IMR-90 (cell line): ENCODE measurements around the gene FAM124B. TPM values are rescaled to one million over a fixed set of nuclear protein-coding genes. Genes with fewer than 3 reads are reported as not detected.

Experiments
- ATAC-seq: fragments of 200-7000 bp; cut with Tn5 transposase; 2 replicates; pipeline ENCODE4 v1.9.1; 2020; ENCODE audit warnings: low read depth, mild to moderate bottlenecking, moderate library complexity
- BruUV-seq: library from RNA; stranded (reverse); fragments of 400-500 nt; replicated peaks from 2 replicates; lab custom pipeline; 2021; lab: Mats Ljungman, UMichigan
- CTCF ChIA-PET: fragments of 300-600 bp; formaldehyde crosslinking; extraction: SDS; loops from one replicate; lab custom pipeline; 2021; ENCODE audit warnings: antibody characterized with exemption; lab: Yijun Ruan, JAX
- POLR2A ChIA-PET: fragments of 300-600 bp; sonication (Branson Sonifier 250); formaldehyde crosslinking; loops from one replicate; lab custom pipeline; 2022; ENCODE audit warnings: antibody characterized with exemption; ENCODE audit not compliant: unreplicated experiment; lab: Charles Lee
- DNase-seq: peaks from one replicate; pipeline ENCODE4 v3.0.0; 2013
- H2AFZ ChIP-seq: replicated peaks from 2 replicates; pipeline ENCODE3; 2013; ENCODE audit warnings: low read length, mild to moderate bottlenecking; ENCODE audit not compliant: poor library complexity
- H2AK5ac ChIP-seq: 2 replicates; pipeline ENCODE4 v1.6.1; 2013; ENCODE audit warnings: low read depth, low read length, inconsistent platforms
- H2AK9ac ChIP-seq: replicated peaks from 2 replicates; pipeline ENCODE3; 2013; ENCODE audit warnings: mild to moderate bottlenecking, low read depth, low read length, moderate library complexity; ENCODE audit not compliant: poor library complexity
- H2BK120ac ChIP-seq: 2 replicates; pipeline ENCODE4 v1.6.1; 2013; ENCODE audit warnings: low read depth, low read length, inconsistent platforms
- H2BK15ac ChIP-seq: 3 replicates; pipeline ENCODE4 v1.6.1; 2013; ENCODE audit warnings: low read depth, low read length, inconsistent platforms
- H2BK20ac ChIP-seq: 2 replicates; pipeline ENCODE4 v1.6.1; 2013; ENCODE audit warnings: low read depth, mild to moderate bottlenecking, inconsistent platforms, low read length, moderate library complexity
- H2BK5ac ChIP-seq: 2 replicates; pipeline ENCODE4 v1.6.1; 2013; ENCODE audit warnings: mild to moderate bottlenecking, low read depth, low read length, inconsistent platforms; ENCODE audit not compliant: poor library complexity, severe bottlenecking
- H3K14ac ChIP-seq: replicated peaks from 2 replicates; pipeline ENCODE4 v1.6.1; 2013; ENCODE audit warnings: low read depth, low read length, inconsistent platforms
- H3K18ac ChIP-seq: 2 replicates; pipeline ENCODE4 v1.6.1; 2013; ENCODE audit warnings: low read depth, low read length, control low read depth
- H3K23ac ChIP-seq: 2 replicates; pipeline ENCODE4 v1.6.1; 2013; ENCODE audit warnings: low read depth, low read length, inconsistent platforms
- H3K27ac ChIP-seq: 2 replicates; pipeline ENCODE4 v1.5.1; 2013; ENCODE audit warnings: mild to moderate bottlenecking, control low read depth, low read length; ENCODE audit not compliant: insufficient read depth
- H3K27me3 ChIP-seq: 2 replicates; pipeline ENCODE4 v1.6.1; 2013; ENCODE audit warnings: low read length; ENCODE audit not compliant: control insufficient read depth, insufficient read depth
- H3K36me3 ChIP-seq: 2 replicates; pipeline ENCODE4 v1.6.1; 2013; ENCODE audit warnings: low read length, mixed read lengths; ENCODE audit not compliant: control insufficient read depth, insufficient read depth
- H3K4ac ChIP-seq: 2 replicates; pipeline ENCODE4 v1.6.1; 2013; ENCODE audit warnings: low read depth, low read length, inconsistent platforms
- H3K4me1 ChIP-seq: 2 replicates; pipeline ENCODE4 v1.6.1; 2013; ENCODE audit warnings: low read length, mixed read lengths; ENCODE audit not compliant: control insufficient read depth, insufficient read depth
- H3K4me2 ChIP-seq: 2 replicates; pipeline ENCODE4 v1.6.1; 2013; ENCODE audit warnings: low read depth, mild to moderate bottlenecking, control low read depth, low read length, moderate library complexity
- H3K4me3 ChIP-seq: 2 replicates; pipeline ENCODE4 v1.5.1; 2013; ENCODE audit warnings: low read depth, mild to moderate bottlenecking, control low read depth, low read length, moderate library complexity; ENCODE audit not compliant: insufficient read depth
- H3K56ac ChIP-seq: 2 replicates; pipeline ENCODE4 v1.6.1; 2013; ENCODE audit warnings: low read length, inconsistent platforms; ENCODE audit not compliant: insufficient read depth; ENCODE audit errors: extremely low read depth
- H3K79me1 ChIP-seq, 2 experiments: 2 replicates each; pipeline ENCODE4 v1.6.1; 2013; ENCODE audit warnings: low read length in 2 of 2, inconsistent platforms in 1 of 2, low read depth in 1 of 2
- H3K9ac ChIP-seq: 2 replicates; pipeline ENCODE4 v1.6.1; 2013; ENCODE audit warnings: low read depth, low read length, control low read depth
- H3K9me1 ChIP-seq: 2 replicates; pipeline ENCODE4 v1.6.1; 2013; ENCODE audit warnings: low read length, inconsistent platforms; ENCODE audit not compliant: insufficient read depth
- H3K9me3 ChIP-seq: 2 replicates; pipeline ENCODE4 v1.6.1; 2013; ENCODE audit warnings: low read length; ENCODE audit not compliant: control insufficient read depth, insufficient read depth
- H4K20me1 ChIP-seq: 2 replicates; pipeline ENCODE4 v1.6.1; 2013; ENCODE audit warnings: low read length, inconsistent platforms; ENCODE audit not compliant: insufficient read depth
- H4K5ac ChIP-seq: 2 replicates; pipeline ENCODE4 v1.6.1; 2013; ENCODE audit warnings: mild to moderate bottlenecking, low read depth, low read length, control low read depth
- H4K8ac ChIP-seq, 2 experiments: 2 replicates each; pipeline ENCODE4 v1.6.1; 2013; ENCODE audit warnings: low read depth in 2 of 2, low read length in 2 of 2, control low read depth in 1 of 2, inconsistent platforms in 1 of 2
- H4K91ac ChIP-seq: 2 replicates; pipeline ENCODE4 v1.6.1; 2013; ENCODE audit warnings: low read depth, low read length, inconsistent platforms; ENCODE audit not compliant: insufficient read depth
- BHLHE40 ChIP-seq: fragments of 150-350 bp; IDR thresholded peaks from 2 replicates; pipeline ENCODE4 v1.6.1; 2016; ENCODE audit warnings: mild to moderate bottlenecking, low read depth, low read length
- CEBPB ChIP-seq: IDR thresholded peaks from 2 replicates; pipeline ENCODE4 v1.6.1; 2012; ENCODE audit warnings: low read depth, low read length, improper control_type of control experiment
- CHD1 ChIP-seq: IDR thresholded peaks from 2 replicates; pipeline ENCODE4 v1.6.1; 2012; ENCODE audit warnings: low read depth, low read length, improper control_type of control experiment
- FOS ChIP-seq: fragments of 150-350 bp; IDR thresholded peaks from 2 replicates; pipeline ENCODE4 v1.6.1; 2016; ENCODE audit warnings: low read depth, low read length
- MAFK ChIP-seq: IDR thresholded peaks from 2 replicates; pipeline ENCODE4 v1.6.1; 2012; ENCODE audit warnings: low read depth, low read length, improper control_type of control experiment
- MAZ ChIP-seq: IDR thresholded peaks from 2 replicates; pipeline ENCODE4 v1.6.1; 2012; ENCODE audit warnings: low read depth, mild to moderate bottlenecking, low read length, improper control_type of control experiment, moderate library complexity, borderline replicate concordance
- MXI1 ChIP-seq: IDR thresholded peaks from 2 replicates; pipeline ENCODE4 v1.6.1; 2012; ENCODE audit warnings: low read depth, mild to moderate bottlenecking, low read length, moderate library complexity, borderline replicate concordance
- NFE2L2 ChIP-seq: fragments of 150-350 bp; IDR thresholded peaks from 2 replicates; pipeline ENCODE4 v1.6.1; 2016; ENCODE audit warnings: low read depth, mild to moderate bottlenecking, low read length
- POLR2A ChIP-seq: IDR thresholded peaks from 2 replicates; pipeline ENCODE4 v1.6.1; 2012; ENCODE audit warnings: mild to moderate bottlenecking, low read depth, low read length
- RAD21 ChIP-seq: IDR thresholded peaks from 2 replicates; pipeline ENCODE4 v1.6.1; 2012; ENCODE audit warnings: low read length, improper control_type of control experiment
- RCOR1 ChIP-seq: IDR thresholded peaks from 2 replicates; pipeline ENCODE4 v1.6.1; 2012; ENCODE audit warnings: mild to moderate bottlenecking, low read length, improper control_type of control experiment; ENCODE audit not compliant: insufficient replicate concordance
- RFX5 ChIP-seq: IDR thresholded peaks from 2 replicates; pipeline ENCODE4 v1.8.0; 2012; ENCODE audit warnings: low read depth, mild to moderate bottlenecking, low read length, moderate library complexity
- SMC3 ChIP-seq: fragments of 150-350 bp; IDR thresholded peaks from 2 replicates; pipeline ENCODE4 v1.6.1; 2016; ENCODE audit warnings: low read depth, mild to moderate bottlenecking, antibody characterized with exemption, low read length, moderate library complexity
- USF2 ChIP-seq: fragments of 150-350 bp; IDR thresholded peaks from 2 replicates; pipeline ENCODE4 v1.6.1; 2017; ENCODE audit warnings: mild to moderate bottlenecking, antibody characterized with exemption, low read length, low read depth
- WGBS, 2 experiments: methylation state at CpG; one replicate each; pipeline versions ENCODE4 v1.1.5 to v1.1.7; 2013; ENCODE audit warnings: missing lambda C conversion rate in 2 of 2; ENCODE audit not compliant: insufficient read length in 1 of 2; ENCODE audit errors: extremely low coverage in 2 of 2; 5-methylcytosine and 5-hydroxymethylcytosine counted together
- dilution Hi-C: fragments of 300-500 bp; cut with HindIII; formaldehyde crosslinking; loops from one replicate; pipeline ENCODE4 v1.14.3; 2018; ENCODE audit warnings: low sequenced_read_pairs; ENCODE audit not compliant: unreplicated experiment
- in situ Hi-C: fragments of 300-500 bp; cut with MboI; formaldehyde crosslinking; loops from 3 replicates; pipeline ENCODE4 v1.14.3; 2019; ENCODE audit warnings: low sequenced_read_pairs, inconsistent platforms, mixed read lengths
- intact Hi-C: fragments of 100-400 bp; cut with micrococcal nuclease; formaldehyde crosslinking; loops from 2 replicates; pipeline ENCODE4 v1.10.0; 2022
- polyA plus RNA-seq, 3 experiments: library from polyadenylated mRNA; depleted of rRNA; stranded (reverse); fragments of >200 nt; gene quantifications; 2 replicates each; pipeline ENCODE4 v1.2.3, GENCODE V29; 2012; ENCODE audit warnings: low replicate concordance in 1 of 3
- total RNA-seq: library from RNA; depleted of rRNA; stranded (reverse); fragments of >200 nt; gene quantifications from 2 replicates; pipeline ENCODE4 v1.2.3, GENCODE V29; 2012
- TF ChIP-seq, protein P1 (sequence below): fragments of 150-350 bp; IDR thresholded peaks from 2 replicates; pipeline ENCODE4 v1.6.1; 2016; ENCODE audit warnings: low read depth, mild to moderate bottlenecking, low read length, moderate library complexity, borderline replicate concordance
- TF ChIP-seq, protein P2 (sequence below): conservative IDR thresholded peaks from 2 replicates; pipeline ENCODE4 v1.5.1; 2012; ENCODE audit warnings: mild to moderate bottlenecking, low read depth, low read length, improper control_type of control experiment

Gene FAM124B
- total and polyA plus RNA-seq, 2 of the 4 experiments (the other 2 are of a cell fraction) = not detected

GRCh38 chr2:224434618-224435017 is 32.7 kb upstream of the FAM124B start:
- ATAC-seq = no peak
- Histone ChIP-seq H3K9me1 (no peaks in the 10 kb centered on the region), H3K4ac (no peak overlapping the region), H3K27ac (no peak overlapping the region), H4K8ac (no peak overlapping the region), H3K18ac (no peak overlapping the region), H2AFZ (no peak overlapping the region), H4K5ac (no peak overlapping the region), H2BK15ac (no peak overlapping the region), H2BK20ac (no peak overlapping the region), H2BK120ac (no peak overlapping the region), H3K23ac (no peak overlapping the region), H3K4me1 (peaks cover 2% of the 10 kb centered on the region; the same call in 1 of the 2 replicates), H4K91ac (no peak overlapping the region), H3K9me3 (no peaks in the 10 kb centered on the region), H3K79me1 (no peaks in the 10 kb centered on the region), H3K36me3 (no peaks in the 10 kb centered on the region), H3K56ac (no peak overlapping the region), H2BK5ac (no peak overlapping the region), H3K14ac (no peak overlapping the region), H3K9ac (no peak overlapping the region), H2AK9ac (no peak overlapping the region), H3K4me2 (no peak overlapping the region), H2AK5ac (no peak overlapping the region), H4K20me1 (no peaks in the 10 kb centered on the region), H3K27me3 (peaks cover 4% of the 10 kb centered on the region), H3K4me3 (no peak overlapping the region)
- no peak for DNase-seq
- in situ Hi-C loops (no loop called here), dilution Hi-C loops (no loop called here), intact Hi-C loops (no loop called here)
- ChIA-PET CTCF (no interaction called here), POLR2A (no interaction called here)
- no TSS peak for BruUV-seq
- WGBS, 2 experiments = 100% methylated on average over 1 of the region's 4 CpGs; no CpG with 5 or more reads in 1 of the 2 experiments
- no peak for TF ChIP-seq MXI1
- no peak for TF ChIP-seq NFE2L2
- no peak for TF ChIP-seq BHLHE40
- TF ChIP-seq, protein P1, sequence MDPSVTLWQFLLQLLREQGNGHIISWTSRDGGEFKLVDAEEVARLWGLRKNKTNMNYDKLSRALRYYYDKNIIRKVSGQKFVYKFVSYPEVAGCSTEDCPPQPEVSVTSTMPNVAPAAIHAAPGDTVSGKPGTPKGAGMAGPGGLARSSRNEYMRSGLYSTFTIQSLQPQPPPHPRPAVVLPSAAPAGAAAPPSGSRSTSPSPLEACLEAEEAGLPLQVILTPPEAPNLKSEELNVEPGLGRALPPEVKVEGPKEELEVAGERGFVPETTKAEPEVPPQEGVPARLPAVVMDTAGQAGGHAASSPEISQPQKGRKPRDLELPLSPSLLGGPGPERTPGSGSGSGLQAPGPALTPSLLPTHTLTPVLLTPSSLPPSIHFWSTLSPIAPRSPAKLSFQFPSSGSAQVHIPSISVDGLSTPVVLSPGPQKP = no peak
- TF ChIP-seq, protein P2, sequence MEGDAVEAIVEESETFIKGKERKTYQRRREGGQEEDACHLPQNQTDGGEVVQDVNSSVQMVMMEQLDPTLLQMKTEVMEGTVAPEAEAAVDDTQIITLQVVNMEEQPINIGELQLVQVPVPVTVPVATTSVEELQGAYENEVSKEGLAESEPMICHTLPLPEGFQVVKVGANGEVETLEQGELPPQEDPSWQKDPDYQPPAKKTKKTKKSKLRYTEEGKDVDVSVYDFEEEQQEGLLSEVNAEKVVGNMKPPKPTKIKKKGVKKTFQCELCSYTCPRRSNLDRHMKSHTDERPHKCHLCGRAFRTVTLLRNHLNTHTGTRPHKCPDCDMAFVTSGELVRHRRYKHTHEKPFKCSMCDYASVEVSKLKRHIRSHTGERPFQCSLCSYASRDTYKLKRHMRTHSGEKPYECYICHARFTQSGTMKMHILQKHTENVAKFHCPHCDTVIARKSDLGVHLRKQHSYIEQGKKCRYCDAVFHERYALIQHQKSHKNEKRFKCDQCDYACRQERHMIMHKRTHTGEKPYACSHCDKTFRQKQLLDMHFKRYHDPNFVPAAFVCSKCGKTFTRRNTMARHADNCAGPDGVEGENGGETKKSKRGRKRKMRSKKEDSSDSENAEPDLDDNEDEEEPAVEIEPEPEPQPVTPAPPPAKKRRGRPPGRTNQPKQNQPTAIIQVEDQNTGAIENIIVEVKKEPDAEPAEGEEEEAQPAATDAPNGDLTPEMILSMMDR = no peak
- no peak for TF ChIP-seq MAZ
- TF ChIP-seq RCOR1 = no peak
- TF ChIP-seq FOS = no peak
- no peak for TF ChIP-seq CHD1
- TF ChIP-seq RFX5 = no peak
- no peak for TF ChIP-seq RAD21
- no peak for TF ChIP-seq USF2
- no peak for TF ChIP-seq MAFK
- TF ChIP-seq CEBPB = no peak
- no peak for TF ChIP-seq POLR2A
- TF ChIP-seq SMC3 = no peak
